Esophagus (tissue), 2 donors: ENCODE measurements around the gene LRRC8C. TPM values are rescaled to one million over a fixed set of nuclear protein-coding genes. Genes with fewer than 3 reads are reported as not detected.

Source experiments
- H3K27ac ChIP-seq, 2 donors: one replicate each; pipeline ENCODE4 v1.5.1; 2013; ENCODE audit warnings: low read depth in 2 of 2, mild to moderate bottlenecking in 2 of 2, inconsistent platforms in 1 of 2, low read length in 1 of 2, moderate library complexity in 1 of 2
- H3K27me3 ChIP-seq, 2 donors: one replicate each; pipeline ENCODE4 v1.6.1; 2013; ENCODE audit warnings: low read length in 2 of 2, control low read depth in 1 of 2, mild to moderate bottlenecking in 1 of 2; ENCODE audit not compliant: insufficient read depth in 2 of 2, control insufficient read depth in 1 of 2
- H3K36me3 ChIP-seq, 2 donors: one replicate each; pipeline ENCODE4 v1.6.1; 2013; ENCODE audit warnings: low read length in 1 of 2; ENCODE audit not compliant: control insufficient read depth in 2 of 2, insufficient read depth in 2 of 2
- H3K4me1 ChIP-seq, 2 donors: one replicate each; pipeline ENCODE4 v1.6.1; 2013; ENCODE audit warnings: low read length in 1 of 2; ENCODE audit not compliant: control insufficient read depth in 2 of 2, insufficient read depth in 2 of 2
- H3K4me3 ChIP-seq, 2 donors: one replicate each; pipeline ENCODE4 v1.5.1; 2013; ENCODE audit warnings: low read length in 2 of 2, mild to moderate bottlenecking in 2 of 2, low read depth in 1 of 2, moderate library complexity in 1 of 2
- H3K9me3 ChIP-seq, 2 donors: one replicate each; pipeline ENCODE4 v1.6.1; 2013; ENCODE audit warnings: mild to moderate bottlenecking in 2 of 2, low read depth in 1 of 2, low read length in 1 of 2, moderate library complexity in 1 of 2; ENCODE audit not compliant: control insufficient read depth in 2 of 2, insufficient read depth in 1 of 2
- WGBS, 2 donors: extraction: QIAGEN DNeasy Blood & Tissue Kit; methylation state at CpG; one replicate each; pipeline ENCODE4 v1.1.7; 2013; 5-methylcytosine and 5-hydroxymethylcytosine counted together
- polyA plus RNA-seq, 2 donors: library from polyadenylated mRNA; stranded (reverse); fragments of 200-250 nt; gene quantifications; one replicate each; pipeline ENCODE4 v1.2.3, GENCODE V29; 2013
- donor health status: healthy with polysubstance abuse.
- donor health status: Bipolar disorder and iron deficiency.

Gene LRRC8C
- polyA plus RNA-seq, 2 donors: 0.69 to 0.80 TPM

GRCh38 chr1:89705901-89706699 lies 73.2 kb downstream of the LRRC8C start:
- WGBS, 2 donors: 70 to 73% methylated on average over 6 of the region's 6 CpGs
- Histone ChIP-seq H3K27me3 (no peaks in the 10 kb centered on the region), H3K4me3 (no peak overlapping the region), H3K36me3 (no peaks in the 10 kb centered on the region), H3K9me3 (no peaks in the 10 kb centered on the region), H3K4me1 (no peaks in the 10 kb centered on the region), H3K27ac (no peak overlapping the region)

DNA sequence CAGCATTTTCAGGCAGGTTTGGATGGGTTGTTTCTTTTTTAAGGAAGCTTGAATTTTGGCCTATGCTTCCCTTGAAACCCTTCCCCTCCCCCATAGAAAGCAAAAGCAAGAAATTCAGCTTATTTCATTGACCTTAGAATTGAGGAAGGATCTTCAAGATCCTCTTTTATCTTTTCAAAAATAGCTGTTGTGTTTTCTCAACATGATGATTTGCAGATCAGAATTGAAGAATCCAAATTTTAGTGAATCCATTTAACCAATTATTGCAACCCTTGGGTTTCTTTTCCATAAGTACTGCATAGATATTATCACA lies 73.7 kb downstream of the LRRC8C start:
- no peaks in the 10 kb centered on the region for H3K27me3 ChIP-seq
- no peaks in the 10 kb centered on the region for H3K9me3 ChIP-seq
- no peaks in the 10 kb centered on the region for H3K36me3 ChIP-seq
- no peak overlapping the region for H3K27ac ChIP-seq
- H3K4me3 ChIP-seq: no peak overlapping the region
- H3K4me1 ChIP-seq: no peaks in the 10 kb centered on the region

DNA sequence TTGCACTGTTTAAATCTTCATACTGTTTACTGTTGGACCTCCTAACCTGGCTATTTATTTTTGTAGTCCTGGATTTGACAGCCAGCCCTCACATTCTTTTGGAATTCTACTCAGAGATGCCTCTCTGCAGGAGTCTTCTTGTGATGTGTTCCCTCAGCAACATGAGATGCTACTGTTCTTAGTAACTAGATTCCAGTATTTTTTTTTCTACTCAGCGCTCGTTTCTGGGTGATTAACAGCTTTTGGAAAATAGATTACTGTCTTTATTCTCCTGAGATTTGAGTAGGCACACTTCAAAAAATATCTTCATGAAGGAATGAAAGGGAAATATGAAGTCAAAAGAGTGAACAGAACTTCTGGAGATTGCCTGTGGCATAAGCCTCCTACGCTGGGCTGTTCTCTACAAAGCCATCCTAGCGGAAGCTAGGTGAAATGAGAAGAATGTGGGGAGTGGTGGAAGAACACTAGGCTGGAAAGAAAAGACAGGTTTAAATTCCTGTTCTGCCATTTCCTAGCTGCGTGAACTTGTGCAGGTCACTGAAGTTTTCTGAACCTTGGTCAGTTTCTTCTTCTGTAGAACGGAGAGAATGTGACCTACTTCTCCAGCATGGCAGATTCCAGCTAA lies 75.9 kb downstream of the LRRC8C start:
- H3K9me3 ChIP-seq: no peaks in the 10 kb centered on the region
- 64 to 74% methylated on average over 6 of the region's 6 CpGs for WGBS, 2 donors
- no peak overlapping the region for H3K4me3 ChIP-seq
- H3K4me1 ChIP-seq: no peaks in the 10 kb centered on the region
- H3K27me3 ChIP-seq: no peaks in the 10 kb centered on the region
- no peak overlapping the region for H3K27ac ChIP-seq
- peaks cover 0 to 5% of the 10 kb centered on the region in 2 donors for H3K36me3 ChIP-seq

- WGBS, 2 donors: 95 to 97% methylated on average over 4 of the region's 4 CpGs
- H3K36me3 ChIP-seq: peaks cover 0 to 5% of the 10 kb centered on the region in 2 donors
- no peaks in the 10 kb centered on the region for H3K4me1 ChIP-seq
- H3K27me3 ChIP-seq: no peaks in the 10 kb centered on the region
- H3K4me3 ChIP-seq: no peak overlapping the region
- no peaks in the 10 kb centered on the region for H3K9me3 ChIP-seq
- H3K27ac ChIP-seq: no peak overlapping the region
These were observed 77.7 kb downstream of the LRRC8C start for GRCh38 chr1:89710498-89711139.

DNA sequence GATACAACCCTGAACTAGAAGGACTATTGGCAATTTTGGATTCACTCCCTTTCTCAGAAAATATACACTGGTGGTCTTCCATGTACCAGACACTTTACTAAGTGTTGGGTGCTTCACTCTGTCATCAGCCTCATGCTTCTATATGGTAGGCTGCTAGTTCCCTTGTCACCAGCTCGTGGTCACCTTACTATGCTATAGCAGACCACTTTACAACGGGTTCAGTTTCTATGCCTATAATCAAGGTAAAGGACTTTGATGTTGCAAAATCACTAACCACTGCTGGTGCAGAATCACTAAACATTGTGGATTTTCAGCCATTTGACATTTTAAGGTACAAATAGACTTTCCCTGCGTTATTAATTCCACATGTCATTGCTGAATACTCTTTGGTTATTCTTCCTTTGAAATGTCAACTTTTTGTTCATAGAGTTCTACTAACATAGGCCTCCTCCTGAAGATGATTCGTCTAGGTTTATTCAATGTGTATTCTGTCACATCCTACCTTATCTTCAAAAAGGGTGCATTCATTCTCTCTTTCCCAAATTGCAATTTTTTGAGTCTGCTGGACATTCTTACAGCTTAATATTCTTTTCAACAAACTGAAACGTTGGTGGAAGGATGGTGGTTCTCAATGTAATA lies 78.3 kb downstream of the LRRC8C start:
- no peaks in the 10 kb centered on the region for H3K9me3 ChIP-seq
- no peak overlapping the region for H3K27ac ChIP-seq
- H3K27me3 ChIP-seq: no peaks in the 10 kb centered on the region
- WGBS, 2 donors: 83 to 87% methylated on average over 5 of the region's 5 CpGs
- peaks cover 0 to 5% of the 10 kb centered on the region in 2 donors for H3K36me3 ChIP-seq
- H3K4me1 ChIP-seq: no peaks in the 10 kb centered on the region
- no peak overlapping the region for H3K4me3 ChIP-seq

- Histone ChIP-seq H3K4me3 (no peak overlapping the region), H3K9me3 (no peaks in the 10 kb centered on the region), H3K36me3 (peaks cover 0 to 5% of the 10 kb centered on the region in 2 donors), H3K27ac (no peak overlapping the region), H3K4me1 (no peaks in the 10 kb centered on the region), H3K27me3 (no peaks in the 10 kb centered on the region)
- 93 to 95% methylated on average over 3 of the region's 3 CpGs for WGBS, 2 donors
These were observed 79.5 kb downstream of the LRRC8C start for GRCh38 chr1:89712420-89712819.

DNA sequence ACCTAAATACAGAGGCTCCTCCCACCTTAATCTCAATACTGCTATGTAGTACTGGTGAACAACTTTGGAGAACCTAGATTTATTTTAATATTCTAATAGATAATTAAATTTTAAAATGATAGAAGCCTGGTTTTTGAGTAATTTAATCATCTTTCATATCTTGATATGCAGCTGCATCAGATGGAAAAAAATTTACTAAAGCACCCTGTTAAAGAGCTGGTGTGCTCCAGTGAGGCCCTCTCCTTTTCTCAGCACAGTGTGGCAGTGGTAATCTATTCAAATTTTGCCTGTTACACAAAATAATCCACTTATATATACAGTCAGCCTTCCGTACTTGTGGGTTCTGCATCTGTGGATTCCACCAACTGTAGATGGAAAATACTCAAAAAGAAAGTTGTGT lies 82.8 kb downstream of the LRRC8C start:
- H3K4me1 ChIP-seq: no peaks in the 10 kb centered on the region
- H3K4me3 ChIP-seq: no peak overlapping the region
- peaks cover 0 to 5% of the 10 kb centered on the region in 2 donors for H3K36me3 ChIP-seq
- no peaks in the 10 kb centered on the region for H3K27me3 ChIP-seq
- H3K27ac ChIP-seq: no peak overlapping the region
- WGBS, 2 donors: 96 to 100% methylated on average over 1 of the region's 1 CpG
- no peaks in the 10 kb centered on the region for H3K9me3 ChIP-seq

DNA sequence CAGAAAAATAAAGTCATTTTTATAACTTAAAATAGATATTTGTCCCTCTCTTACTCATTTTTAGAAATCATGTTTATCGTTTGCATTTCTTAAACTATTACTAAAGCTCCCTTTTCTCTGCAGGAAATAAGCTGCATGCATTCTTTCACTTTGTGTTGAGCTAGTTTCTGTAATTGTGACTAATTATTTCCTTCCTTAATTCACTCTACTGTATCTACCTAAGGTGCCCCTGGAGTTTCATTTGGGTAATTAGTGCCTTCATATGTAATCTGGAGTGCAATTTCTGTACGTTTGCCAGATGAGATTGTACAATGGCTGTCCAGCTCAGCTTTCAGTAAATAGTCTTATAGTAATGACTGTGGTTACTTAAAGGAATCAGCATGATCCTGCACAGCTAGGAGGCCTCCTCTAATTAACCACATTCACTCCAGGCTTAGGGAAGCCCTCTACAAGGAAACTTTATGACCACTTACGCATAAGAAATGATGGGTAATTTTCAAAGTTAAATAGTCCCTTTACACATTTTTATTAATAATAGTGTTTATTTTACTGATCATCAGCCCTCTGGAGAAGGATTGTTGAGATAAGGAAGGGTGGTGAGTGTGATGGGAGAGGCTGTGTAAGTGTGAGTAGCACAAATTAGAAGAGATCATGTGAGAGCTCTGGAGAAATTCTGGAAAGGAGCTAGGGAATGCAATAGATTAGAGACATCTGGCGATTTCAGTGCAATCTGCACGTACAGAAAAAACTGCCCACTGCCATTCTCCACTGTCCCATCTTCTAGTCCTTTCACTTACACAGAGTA lies 86.8 kb downstream of the LRRC8C start:
- Histone ChIP-seq H3K9me3 (no peaks in the 10 kb centered on the region), H3K4me1 (peaks cover 0 to 2% of the 10 kb centered on the region in 2 donors), H3K27ac (no peak overlapping the region), H3K36me3 (no peaks in the 10 kb centered on the region), H3K27me3 (no peaks in the 10 kb centered on the region), H3K4me3 (no peak overlapping the region)
- 52 to 57% methylated on average over 5 of the region's 5 CpGs for WGBS, 2 donors

DNA sequence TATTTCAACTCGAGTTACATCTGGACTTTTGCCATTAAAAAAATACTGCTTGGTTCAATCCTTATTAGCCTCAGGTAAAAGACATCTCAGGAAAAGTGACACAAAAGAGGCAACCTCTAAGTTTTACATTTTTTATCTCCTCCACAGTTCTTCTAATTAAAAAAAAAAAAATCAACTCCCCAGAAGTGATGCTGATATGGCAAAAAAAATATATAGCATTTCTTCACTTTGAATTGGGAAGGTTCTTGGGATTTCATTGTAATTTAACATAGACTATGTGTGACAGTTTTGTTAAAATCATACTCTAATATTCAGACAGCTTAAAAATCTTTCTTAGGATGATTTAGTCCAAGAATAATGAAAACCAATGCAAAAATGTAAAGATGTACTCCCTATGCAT lies 87.9 kb downstream of the LRRC8C start:
- no peak overlapping the region for H3K27ac ChIP-seq
- 62 to 78% methylated on average over 1 of the region's 1 CpG for WGBS, 2 donors
- H3K27me3 ChIP-seq: no peaks in the 10 kb centered on the region
- peaks cover 0 to 2% of the 10 kb centered on the region in 2 donors for H3K4me1 ChIP-seq
- H3K4me3 ChIP-seq: no peak overlapping the region
- no peaks in the 10 kb centered on the region for H3K36me3 ChIP-seq
- H3K9me3 ChIP-seq: no peaks in the 10 kb centered on the region
